Posterior cingulate gyrus (tissue), 11 donors: ENCODE results near the gene OSBPL1A.

Experiments
- DNase-seq, 10 donors: peaks; one replicate each; pipeline versions ENCODE4 v3.0.0 to v3.0.0-alpha.2; 2020 to 2021; ENCODE audit warnings: mixed read lengths in 3 of 10
- intact Hi-C: fragments of 100-400 bp; cut with DNase I; formaldehyde crosslinking; loops from one replicate; pipeline ENCODE4 v1.15.1; 2023

Gene OSBPL1A

GRCh38 chr18:24270937-24271380, 126.7 kb downstream of the OSBPL1A start:
- peak in 1 of 10 donors; percentile 21 for DNase-seq
- intact Hi-C loops: loop anchor here (2.0 kb wide), 1 partner anchor 94 kb away; no protein-coding TSS in a partner anchor

GRCh38 chr18:24270358-24270936, 127.2 kb downstream of the OSBPL1A start:
- no peak for DNase-seq
- intact Hi-C loops: loop anchor here (2.0 kb wide), 1 partner anchor 94 kb away; no protein-coding TSS in a partner anchor

GRCh38 chr18:24268784-24269550, 128.7 kb downstream of the OSBPL1A start:
- intact Hi-C loops: loop anchor here (5.0 kb wide), 1 partner anchor 67 kb away; no protein-coding TSS in a partner anchor
- no peak for DNase-seq

- intact Hi-C loops: loop anchor here (5.0 kb wide), 1 partner anchor 66 kb away; no protein-coding TSS in a partner anchor
- DNase-seq: no peak
These were observed 129.7 kb downstream of the OSBPL1A start for GRCh38 chr18:24267878-24268277.

GRCh38 chr18:24266131-24266530, 131.5 kb downstream of the OSBPL1A start:
- intact Hi-C loops: loop anchor here (5.0 kb wide), 1 partner anchor 64 kb away; no protein-coding TSS in a partner anchor
- DNase-seq: no peak

- intact Hi-C loops: loop anchor here (5.0 kb wide), 1 partner anchor 63 kb away; no protein-coding TSS in a partner anchor
- DNase-seq: peak in 1 of 10 donors; percentile 17
These were observed 132.0 kb downstream of the OSBPL1A start for GRCh38 chr18:24265502-24266064.

GRCh38 chr18:24263050-24263449, 134.6 kb downstream of the OSBPL1A start:
- DNase-seq: no peak
- intact Hi-C loops: loop anchor here (5.0 kb wide), 1 partner anchor 51 kb away; no protein-coding TSS in a partner anchor

- intact Hi-C loops: loop anchor here (5.0 kb wide), 1 partner anchor 50 kb away; no protein-coding TSS in a partner anchor
- no peak for DNase-seq
These were observed 135.5 kb downstream of the OSBPL1A start for GRCh38 chr18:24262087-24262486.

- DNase-seq: no peak
- intact Hi-C loops: loop anchor here (5.0 kb wide), 1 partner anchor 48 kb away; no protein-coding TSS in a partner anchor
These were observed 137.6 kb downstream of the OSBPL1A start for GRCh38 chr18:24259869-24260641.

GRCh38 chr18:24254071-24254470, 143.6 kb downstream of the OSBPL1A start:
- intact Hi-C loops: no loop called here
- no peak for DNase-seq

- DNase-seq: no peak
- intact Hi-C loops: no loop called here
These were observed 147.9 kb downstream of the OSBPL1A start for GRCh38 chr18:24249716-24250115.

GRCh38 chr18:24248359-24248758, 149.3 kb downstream of the OSBPL1A start:
- intact Hi-C loops: no loop called here
- DNase-seq: no peak

- intact Hi-C loops: no loop called here
- no peak for DNase-seq
These were observed 151.5 kb downstream of the OSBPL1A start for GRCh38 chr18:24246143-24246542.

GRCh38 chr18:24244698-24245097, 152.9 kb downstream of the OSBPL1A start:
- intact Hi-C loops: no loop called here
- no peak for DNase-seq

- no peak for DNase-seq
- intact Hi-C loops: no loop called here
These were observed 153.9 kb downstream of the OSBPL1A start for GRCh38 chr18:24243677-24244076.

- intact Hi-C loops: no loop called here
- DNase-seq: no peak
These were observed 158.3 kb downstream of the OSBPL1A start for GRCh38 chr18:24239341-24239740.

- intact Hi-C loops: no loop called here
- no peak for DNase-seq
These were observed 159.2 kb downstream of the OSBPL1A start for GRCh38 chr18:24238387-24238786.

GRCh38 chr18:24234850-24235418, 162.7 kb downstream of the OSBPL1A start:
- intact Hi-C loops: no loop called here
- no peak for DNase-seq

- no peak for DNase-seq
- intact Hi-C loops: no loop called here
These were observed 163.3 kb downstream of the OSBPL1A start for GRCh38 chr18:24234330-24234729.

GRCh38 chr18:24232800-24233199, 164.8 kb downstream of the OSBPL1A start:
- DNase-seq: no peak
- intact Hi-C loops: no loop called here
